ENCODE data around the gene CCDC148. TPM values are rescaled to one million over a fixed set of nuclear protein-coding genes. Genes with fewer than 3 reads are reported as not detected.

The CCDC148 gene
- total RNA-seq, 1 experiment from 2014 or later: 2.1 TPM

GRCh38 chr2:158130832-158131473, 325.6 kb downstream of the CCDC148 start:
- ChIA-PET POLR2A (no interaction called here), CTCF (no interaction called here)
- Mint-ChIP-seq H3K4me1 (peaks cover 17% of the 10 kb centered on the region), H3K36me3 (no peaks in the 10 kb centered on the region), H3K9me3 (no peaks in the 10 kb centered on the region), H3K27ac (no peak overlapping the region), H3K27me3 (ENCODE audit: low read depth) (no peaks in the 10 kb centered on the region), H3K4me3 (no peak overlapping the region)
- no peak for ATAC-seq
- DNase-seq (ENCODE audit: low spot score): no peak
- TF ChIP-seq GABPB1 (CRISPR knock-in tag; IDR thresholded peaks at IDR 0.05): peak; percentile 89
- TF ChIP-seq AFF4 (CRISPR knock-in tag; IDR thresholded peaks at IDR 0.05; ENCODE audit: borderline replicate concordance): no peak

- Mint-ChIP-seq H3K27me3 (ENCODE audit: low read depth) (peaks cover 3% of the 10 kb centered on the region; the same call in 1 of the 2 replicates), H3K36me3 (no peaks in the 10 kb centered on the region), H3K9me3 (no peaks in the 10 kb centered on the region), H3K4me3 (no peak overlapping the region), H3K4me1 (peaks cover 36% of the 10 kb centered on the region), H3K27ac (no peak overlapping the region)
- TF ChIP-seq SMAD4 (CRISPR knock-in tag; IDR thresholded peaks at IDR 0.05) (no peak), FOXK1 (CRISPR knock-in tag; IDR thresholded peaks at IDR 0.05) (no peak), GTF2I (CRISPR knock-in tag; conservative IDR thresholded peaks at IDR 0.05) (no peak), PRDM15 (CRISPR knock-in tag; IDR thresholded peaks at IDR 0.05) (no peak), ZNF425 (CRISPR knock-in tag; conservative IDR thresholded peaks at IDR 0.05) (no peak), ZNF232 (CRISPR knock-in tag; IDR thresholded peaks at IDR 0.05) (no peak), E2F4 (CRISPR knock-in tag; IDR thresholded peaks at IDR 0.05; ENCODE audit: borderline replicate concordance, low read depth) (no peak)
- no peak for DNase-seq (ENCODE audit: low spot score)
- POLR2A ChIA-PET: no interaction called here
- CTCF ChIA-PET: interaction anchor here (0.9 kb wide), 1 partner anchor 500 kb away, joined by 3 read pairs; the partner anchor contains the start of gene ACVR1C
- no peak for ATAC-seq
Measured at GRCh38 chr2:158129037-158129436, 327.5 kb downstream of the CCDC148 start.
